ENCODE measurements around the gene IP6K2.

DNA sequence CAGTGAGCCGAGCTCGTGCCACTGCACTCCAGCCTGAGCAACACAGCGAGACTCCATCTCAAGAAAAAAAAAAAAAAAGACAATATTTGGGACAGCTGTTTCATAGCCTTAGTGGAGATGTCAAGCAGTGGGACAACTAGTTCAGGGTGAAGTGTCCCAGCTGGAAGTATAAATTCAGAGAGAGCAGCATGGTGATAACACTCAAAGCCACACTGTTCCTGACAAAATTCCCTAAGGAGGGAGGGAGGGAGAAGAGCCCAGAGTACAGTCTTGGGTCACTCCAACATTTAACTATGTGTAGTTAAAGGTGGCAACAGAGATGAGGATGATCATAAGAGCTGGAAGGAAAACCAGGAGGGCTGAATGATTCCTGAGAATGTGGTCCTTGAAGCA lies 21.1 kb upstream of the IP6K2 start:
- TF ChIP-seq EZH2 (IDR thresholded peaks at IDR 0.05; ENCODE audit: insufficient read depth, poor library complexity, severe bottlenecking) (no peak), EZH2phosphoT487 (IDR thresholded peaks at IDR 0.05; ENCODE audit: insufficient read depth, low read depth) (no peak)
